ENCODE measurements around the gene NEK11.
"Not testable (repeated sequence)": the region's sequence is repeated elsewhere in the genome, so short reads cannot be mapped to it uniquely, and the experiment has no call there.

Gene NEK11

GRCh38 chr3:131036200-131036816 is 9.6 kb downstream of the NEK11 start:
- H3K4me3 ChIP-seq (ENCODE audit: low read depth, low read length), result no peak overlapping the region
- TF ChIP-seq, protein P1, sequence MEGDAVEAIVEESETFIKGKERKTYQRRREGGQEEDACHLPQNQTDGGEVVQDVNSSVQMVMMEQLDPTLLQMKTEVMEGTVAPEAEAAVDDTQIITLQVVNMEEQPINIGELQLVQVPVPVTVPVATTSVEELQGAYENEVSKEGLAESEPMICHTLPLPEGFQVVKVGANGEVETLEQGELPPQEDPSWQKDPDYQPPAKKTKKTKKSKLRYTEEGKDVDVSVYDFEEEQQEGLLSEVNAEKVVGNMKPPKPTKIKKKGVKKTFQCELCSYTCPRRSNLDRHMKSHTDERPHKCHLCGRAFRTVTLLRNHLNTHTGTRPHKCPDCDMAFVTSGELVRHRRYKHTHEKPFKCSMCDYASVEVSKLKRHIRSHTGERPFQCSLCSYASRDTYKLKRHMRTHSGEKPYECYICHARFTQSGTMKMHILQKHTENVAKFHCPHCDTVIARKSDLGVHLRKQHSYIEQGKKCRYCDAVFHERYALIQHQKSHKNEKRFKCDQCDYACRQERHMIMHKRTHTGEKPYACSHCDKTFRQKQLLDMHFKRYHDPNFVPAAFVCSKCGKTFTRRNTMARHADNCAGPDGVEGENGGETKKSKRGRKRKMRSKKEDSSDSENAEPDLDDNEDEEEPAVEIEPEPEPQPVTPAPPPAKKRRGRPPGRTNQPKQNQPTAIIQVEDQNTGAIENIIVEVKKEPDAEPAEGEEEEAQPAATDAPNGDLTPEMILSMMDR (IDR thresholded peaks at IDR 0.05; ENCODE audit: insufficient read depth, low read depth, low read length, missing control alignments), result no peak
- DNase-seq (ENCODE audit: low read depth), result no peak

GRCh38 chr3:131036986-131037385 is 10.3 kb downstream of the NEK11 start:
- TF ChIP-seq, protein P1 (IDR thresholded peaks at IDR 0.05; ENCODE audit: insufficient read depth, low read depth, low read length, missing control alignments), result no peak
- DNase-seq (ENCODE audit: low read depth), result no peak
- no peak overlapping the region for H3K4me3 ChIP-seq (ENCODE audit: low read depth, low read length)

DNA sequence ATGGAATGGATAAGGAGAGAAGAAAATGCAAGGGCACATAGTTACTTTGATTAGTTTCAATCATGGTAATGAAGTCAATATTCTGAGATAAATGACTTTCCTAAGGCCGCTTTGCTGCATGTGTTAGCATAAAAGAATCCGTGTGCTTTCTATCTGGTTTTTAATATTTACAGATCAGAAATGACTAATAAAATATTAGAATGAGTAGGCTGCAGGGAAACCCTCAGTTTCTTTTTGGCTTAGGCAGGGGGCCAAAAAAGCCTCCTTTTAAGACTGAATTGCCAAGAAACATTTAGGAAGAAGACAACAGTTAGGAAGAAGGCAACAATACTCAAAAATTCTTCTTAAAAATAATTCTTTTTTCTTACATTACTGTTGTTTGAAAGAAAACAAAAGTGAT is 11.6 kb downstream of the NEK11 start:
- TF ChIP-seq, protein P1 (IDR thresholded peaks at IDR 0.05; ENCODE audit: insufficient read depth, low read depth, low read length, missing control alignments), result no peak
- H3K4me3 ChIP-seq (ENCODE audit: low read depth, low read length), result no peak overlapping the region
- DNase-seq (ENCODE audit: low read depth), result no peak

GRCh38 chr3:131042271-131042985 is 15.8 kb downstream of the NEK11 start:
- DNase-seq (ENCODE audit: low read depth), result peak; percentile 24
- H3K4me3 ChIP-seq (ENCODE audit: low read depth, low read length), result not testable (repeated sequence)

DNA sequence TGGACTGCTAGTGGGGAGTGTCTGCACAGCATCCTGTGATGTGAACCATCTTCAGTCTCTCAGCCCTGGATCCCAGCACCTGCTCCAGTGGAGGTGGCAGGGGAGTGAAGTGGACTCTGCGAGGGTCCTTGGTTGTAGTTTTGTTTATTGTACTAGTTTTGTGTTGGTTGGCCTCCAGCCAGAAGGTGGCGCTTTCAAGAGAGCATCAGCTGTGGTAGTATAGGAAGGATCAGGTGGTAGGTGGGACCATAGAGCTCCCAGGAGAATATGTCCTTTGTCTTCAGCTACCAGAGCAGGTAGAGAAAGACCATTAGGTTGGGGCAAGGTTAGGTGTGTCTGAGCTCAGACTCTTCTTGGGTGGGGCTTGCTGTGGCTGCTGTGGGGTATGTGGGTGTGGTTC is 20.9 kb downstream of the NEK11 start:
- DNase-seq (ENCODE audit: low read depth), result peak; percentile 24
- TF ChIP-seq, protein P1 (IDR thresholded peaks at IDR 0.05; ENCODE audit: insufficient read depth, low read depth, low read length, missing control alignments), result no peak
- H3K4me3 ChIP-seq (ENCODE audit: low read depth, low read length), result no peak overlapping the region

DNA sequence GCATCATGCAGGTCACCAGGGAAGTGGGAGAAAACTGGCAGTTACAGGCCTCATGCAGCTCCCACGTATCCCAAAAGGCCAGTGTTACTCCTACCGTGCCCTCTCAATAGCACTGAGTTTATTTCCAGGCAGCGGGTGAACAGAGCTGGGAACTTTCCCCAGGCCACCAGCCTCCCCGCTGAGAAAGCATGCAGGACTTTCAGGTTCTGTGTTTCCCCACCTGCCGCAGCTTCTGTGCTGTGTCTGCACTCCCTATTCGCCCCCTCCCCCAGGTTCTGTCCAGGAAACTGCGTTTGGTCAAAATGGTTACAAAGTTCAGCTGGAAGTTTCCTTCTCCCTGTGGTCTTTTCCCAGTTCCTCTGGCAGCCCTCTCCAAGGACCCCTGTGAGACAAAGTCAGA is 21.4 kb downstream of the NEK11 start:
- no peak overlapping the region for H3K4me3 ChIP-seq (ENCODE audit: low read depth, low read length)
- TF ChIP-seq, protein P1 (IDR thresholded peaks at IDR 0.05; ENCODE audit: insufficient read depth, low read depth, low read length, missing control alignments), result no peak
- DNase-seq (ENCODE audit: low read depth), result no peak

- TF ChIP-seq, protein P1 (IDR thresholded peaks at IDR 0.05; ENCODE audit: insufficient read depth, low read depth, low read length, missing control alignments), result no peak
- H3K4me3 ChIP-seq (ENCODE audit: low read depth, low read length), result no peak overlapping the region
- no peak for DNase-seq (ENCODE audit: low read depth)
Measured at GRCh38 chr3:131050001-131050400, 23.3 kb downstream of the NEK11 start.

All from GM12865 (cell line).